HepG2 (cell line): ENCODE measurements around the gene MEMO1.

ENCODE experiments used
- FOSL2 ChIP-seq: sonication (generic); formaldehyde crosslinking; IDR thresholded peaks from 2 replicates; pipeline ENCODE4 v1.4.0; 2020; ENCODE audit warnings: missing genetic modification reagents
- HNF1A ChIP-seq, 2 experiments: sonication (generic) in 1 of 2; formaldehyde crosslinking in 1 of 2; IDR thresholded peaks; 2 replicates each; pipeline versions ENCODE4 v1.4.0 to v1.6.1; 2016 to 2020; ENCODE audit warnings: borderline replicate concordance in 1 of 2, low read depth in 1 of 2, mild to moderate bottlenecking in 1 of 2, missing genetic modification reagents in 1 of 2
- JUND ChIP-seq: sonication (generic); formaldehyde crosslinking; IDR thresholded peaks from 2 replicates; pipeline ENCODE4 v1.8.0; 2022; ENCODE audit warnings: mild to moderate bottlenecking, missing genetic modification reagents
- NFRKB ChIP-seq: fragments of 450-650 bp; IDR thresholded peaks from 2 replicates; pipeline ENCODE4 v1.6.1; 2017
- SNAPC5 ChIP-seq: sonication (generic); formaldehyde crosslinking; IDR thresholded peaks from 2 replicates; pipeline ENCODE4 v1.8.1; 2023; ENCODE audit warnings: mild to moderate bottlenecking, missing genetic modification reagents, borderline replicate concordance
- SP140L ChIP-seq: sonication (generic); formaldehyde crosslinking; IDR thresholded peaks from 2 replicates; pipeline ENCODE4 v1.4.0; 2020; ENCODE audit warnings: missing genetic modification reagents, borderline replicate concordance
- TBP ChIP-seq: sonication (generic); formaldehyde crosslinking; IDR thresholded peaks from 2 replicates; pipeline ENCODE4 v1.5.0; 2020; ENCODE audit warnings: missing genetic modification reagents
- TCF12 ChIP-seq, 2 experiments: fragments of 450-650 bp in 1 of 2; sonication (generic) in 1 of 2; formaldehyde crosslinking in 1 of 2; IDR thresholded peaks; 2 replicates each; pipeline versions ENCODE4 v1.6.1 to v1.8.0; 2017 to 2022; ENCODE audit warnings: antibody characterized with exemption in 1 of 2, mild to moderate bottlenecking in 1 of 2, missing genetic modification reagents in 1 of 2, moderate library complexity in 1 of 2
- TF ChIP-seq, protein P1 (sequence below): sonication (generic); formaldehyde crosslinking; IDR thresholded peaks from 2 replicates; pipeline ENCODE4 v1.5.0; 2020; ENCODE audit warnings: mild to moderate bottlenecking, missing genetic modification reagents, moderate library complexity
- TF ChIP-seq, protein P2 (sequence below), 2 experiments: sonication (generic) in 1 of 2; formaldehyde crosslinking in 1 of 2; IDR thresholded peaks; 2 replicates each; pipeline versions ENCODE4 v1.5.1 to v1.6.1; 2011 to 2020; ENCODE audit warnings: borderline replicate concordance in 1 of 2, low read depth in 1 of 2, low read length in 1 of 2, mild to moderate bottlenecking in 1 of 2, missing genetic modification reagents in 1 of 2, moderate library complexity in 1 of 2

DNA sequence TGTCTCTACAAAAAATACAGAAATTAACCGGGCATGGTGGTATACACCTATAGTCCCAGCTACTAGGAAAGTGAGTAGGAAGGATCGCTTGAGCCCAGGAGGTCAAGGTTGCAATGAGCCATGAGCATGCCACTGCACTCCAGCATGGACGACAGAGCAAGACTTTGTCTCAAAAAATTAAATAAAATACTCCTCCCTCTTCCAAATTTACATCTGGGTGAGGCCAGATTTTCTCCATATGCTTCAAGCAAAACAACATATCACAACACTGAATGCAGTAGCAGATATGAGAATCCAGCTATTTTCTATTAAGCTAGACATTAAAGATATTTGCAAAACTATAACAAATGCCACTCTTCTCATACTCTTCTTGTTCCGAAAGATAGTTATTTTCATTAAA lies 20.9 kb downstream of the MEMO1 start:
- TF ChIP-seq, protein P1, sequence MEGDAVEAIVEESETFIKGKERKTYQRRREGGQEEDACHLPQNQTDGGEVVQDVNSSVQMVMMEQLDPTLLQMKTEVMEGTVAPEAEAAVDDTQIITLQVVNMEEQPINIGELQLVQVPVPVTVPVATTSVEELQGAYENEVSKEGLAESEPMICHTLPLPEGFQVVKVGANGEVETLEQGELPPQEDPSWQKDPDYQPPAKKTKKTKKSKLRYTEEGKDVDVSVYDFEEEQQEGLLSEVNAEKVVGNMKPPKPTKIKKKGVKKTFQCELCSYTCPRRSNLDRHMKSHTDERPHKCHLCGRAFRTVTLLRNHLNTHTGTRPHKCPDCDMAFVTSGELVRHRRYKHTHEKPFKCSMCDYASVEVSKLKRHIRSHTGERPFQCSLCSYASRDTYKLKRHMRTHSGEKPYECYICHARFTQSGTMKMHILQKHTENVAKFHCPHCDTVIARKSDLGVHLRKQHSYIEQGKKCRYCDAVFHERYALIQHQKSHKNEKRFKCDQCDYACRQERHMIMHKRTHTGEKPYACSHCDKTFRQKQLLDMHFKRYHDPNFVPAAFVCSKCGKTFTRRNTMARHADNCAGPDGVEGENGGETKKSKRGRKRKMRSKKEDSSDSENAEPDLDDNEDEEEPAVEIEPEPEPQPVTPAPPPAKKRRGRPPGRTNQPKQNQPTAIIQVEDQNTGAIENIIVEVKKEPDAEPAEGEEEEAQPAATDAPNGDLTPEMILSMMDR (CRISPR knock-in tag) = no peak
- TF ChIP-seq TBP (CRISPR knock-in tag) (no peak), FOSL2 (no peak), HNF1A (IDR thresholded peaks at IDR 0.05; ENCODE audit: low read depth) (no peak), HNF1A (CRISPR knock-in tag; IDR thresholded peaks at IDR 0.05; ENCODE audit: borderline replicate concordance) (no peak), TCF12 (IDR thresholded peaks at IDR 0.05) (no peak), TCF12 (CRISPR knock-in tag; IDR thresholded peaks at IDR 0.05) (no peak), NFRKB (no peak), SP140L (CRISPR knock-in tag) (no peak), SNAPC5 (CRISPR knock-in tag) (no peak), JUND (CRISPR knock-in tag) (no peak)
- TF ChIP-seq, protein P2, sequence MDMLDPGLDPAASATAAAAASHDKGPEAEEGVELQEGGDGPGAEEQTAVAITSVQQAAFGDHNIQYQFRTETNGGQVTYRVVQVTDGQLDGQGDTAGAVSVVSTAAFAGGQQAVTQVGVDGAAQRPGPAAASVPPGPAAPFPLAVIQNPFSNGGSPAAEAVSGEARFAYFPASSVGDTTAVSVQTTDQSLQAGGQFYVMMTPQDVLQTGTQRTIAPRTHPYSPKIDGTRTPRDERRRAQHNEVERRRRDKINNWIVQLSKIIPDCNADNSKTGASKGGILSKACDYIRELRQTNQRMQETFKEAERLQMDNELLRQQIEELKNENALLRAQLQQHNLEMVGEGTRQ (IDR thresholded peaks at IDR 0.05; ENCODE audit: low read depth, low read length) = no peak
- TF ChIP-seq, protein P2 (CRISPR knock-in tag; IDR thresholded peaks at IDR 0.05; ENCODE audit: borderline replicate concordance) = no peak
